HG03280 (cell line): Measurements from ENCODE around the gene GEMIN2.
"Not testable (repeated sequence)": the region's sequence is repeated elsewhere in the genome, so short reads cannot be mapped to it uniquely, and the experiment has no call there.

Experiments
- ATAC-seq: cut with Tn5 transposase; IDR thresholded peaks from one replicate; pipeline ENCODE4 v1.9.1; 2021; ENCODE audit warnings: mild to moderate bottlenecking, moderate library complexity; ENCODE audit not compliant: unreplicated experiment

GEMIN2 gene

GRCh38 chr14:39114073-39114838 lies at the start of gene GEMIN2:
GEMIN2 (plus strand) TSS chr14:39114323; CDS start chr14:39114339, 16 bp downstream.
- ATAC-seq = peak; percentile 79

GRCh38 chr14:39069169-39069805 lies 44.8 kb upstream of the GEMIN2 start:
- not testable (repeated sequence) for ATAC-seq

GRCh38 chr14:39069923-39070322 lies 44.2 kb upstream of the GEMIN2 start:
- no peak for ATAC-seq

- ATAC-seq = no peak
Observed at GRCh38 chr14:39071096-39071495, 43.0 kb upstream of the GEMIN2 start.

GRCh38 chr14:39080886-39081285 lies 33.2 kb upstream of the GEMIN2 start:
- no peak for ATAC-seq

GRCh38 chr14:39083127-39083526 lies 31.0 kb upstream of the GEMIN2 start:
- no peak for ATAC-seq

- ATAC-seq = no peak
Observed at GRCh38 chr14:39085933-39086332, 28.2 kb upstream of the GEMIN2 start.

GRCh38 chr14:39087493-39087892 lies 26.6 kb upstream of the GEMIN2 start:
- no peak for ATAC-seq

- no peak for ATAC-seq
Observed at GRCh38 chr14:39090548-39091111, 23.5 kb upstream of the GEMIN2 start.

GRCh38 chr14:39091716-39092115 lies 22.4 kb upstream of the GEMIN2 start:
- ATAC-seq = no peak

GRCh38 chr14:39094515-39094914 lies 19.6 kb upstream of the GEMIN2 start:
- ATAC-seq = no peak

- ATAC-seq = no peak
Observed at GRCh38 chr14:39097159-39097558, 17.0 kb upstream of the GEMIN2 start.

- not testable (repeated sequence) for ATAC-seq
Observed at GRCh38 chr14:39099215-39099614, 14.9 kb upstream of the GEMIN2 start.

GRCh38 chr14:39099748-39100147 lies 14.4 kb upstream of the GEMIN2 start:
- ATAC-seq = no peak

GRCh38 chr14:39102265-39102968 lies 11.7 kb upstream of the GEMIN2 start:
- ATAC-seq = peak; percentile 20

GRCh38 chr14:39102969-39103957 lies 10.9 kb upstream of the GEMIN2 start, which contains the start of gene SEC23A:
SEC23A (minus strand) TSS chr14:39103235; CDS start chr14:39096118, 7,117 bp downstream.
- ATAC-seq = peak; percentile 89

- ATAC-seq = not testable (repeated sequence)
Observed at GRCh38 chr14:39104078-39104801, 9.9 kb upstream of the GEMIN2 start.

- ATAC-seq = peak; percentile 27
Observed at GRCh38 chr14:39107591-39107996, 6.5 kb upstream of the GEMIN2 start.

GRCh38 chr14:39108791-39109190 lies 5.3 kb upstream of the GEMIN2 start:
- ATAC-seq = no peak
